ENCODE data around the gene SPEM2. TPM values are rescaled to one million over a fixed set of nuclear protein-coding genes. Genes with fewer than 3 reads are reported as not detected.

SPEM2 gene
- polyA plus RNA-seq, 3 donors = not detected

DNA sequence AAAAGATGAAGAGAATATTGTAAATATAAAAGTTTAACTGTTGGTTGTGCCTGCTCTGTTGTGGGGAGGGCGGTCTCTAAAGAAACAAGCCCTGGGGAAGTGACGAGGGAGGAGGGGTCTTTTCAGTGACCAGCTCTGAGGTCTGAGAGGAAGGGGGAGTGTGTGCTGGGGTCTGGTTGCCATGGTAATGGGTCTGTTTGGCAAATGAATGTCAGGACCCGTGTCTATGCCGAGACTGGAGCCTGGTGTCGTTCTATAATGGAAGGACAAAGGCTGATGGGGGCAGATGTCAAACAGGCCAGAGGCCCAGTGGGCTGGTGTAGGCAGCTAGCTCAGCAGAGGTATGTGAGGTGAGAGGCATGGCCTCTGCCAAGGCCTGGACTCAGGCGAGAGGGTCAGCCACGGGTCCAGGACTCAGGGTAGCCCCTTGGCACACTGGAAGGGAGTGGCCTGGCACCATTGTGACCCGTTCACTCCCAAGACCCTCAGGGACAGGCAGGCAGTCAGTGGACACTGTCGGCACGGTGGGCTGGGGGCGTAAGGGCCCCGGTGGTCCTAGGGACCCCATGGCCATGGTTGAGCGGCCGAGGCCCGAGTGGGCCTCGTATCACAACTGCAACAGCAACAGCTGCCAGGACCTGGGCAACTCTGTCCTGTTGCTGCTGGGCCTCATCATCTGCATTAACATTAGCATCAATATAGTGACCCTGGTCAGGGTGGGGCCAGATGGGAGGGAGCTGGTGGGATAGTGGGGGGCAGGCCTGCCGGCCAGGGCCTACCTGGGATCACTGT is 5.4 kb upstream of the SPEM2 start, which contains the start of gene SPEM1:
TSS of gene SPEM1 (plus strand) at position 506 of the 792 bp plus-strand sequence. CDS start at position 567, 61 bp downstream.
- no peak for DNase-seq (ENCODE audit: low read depth in 3 of 3, low spot score in 2 of 3)

DNA sequence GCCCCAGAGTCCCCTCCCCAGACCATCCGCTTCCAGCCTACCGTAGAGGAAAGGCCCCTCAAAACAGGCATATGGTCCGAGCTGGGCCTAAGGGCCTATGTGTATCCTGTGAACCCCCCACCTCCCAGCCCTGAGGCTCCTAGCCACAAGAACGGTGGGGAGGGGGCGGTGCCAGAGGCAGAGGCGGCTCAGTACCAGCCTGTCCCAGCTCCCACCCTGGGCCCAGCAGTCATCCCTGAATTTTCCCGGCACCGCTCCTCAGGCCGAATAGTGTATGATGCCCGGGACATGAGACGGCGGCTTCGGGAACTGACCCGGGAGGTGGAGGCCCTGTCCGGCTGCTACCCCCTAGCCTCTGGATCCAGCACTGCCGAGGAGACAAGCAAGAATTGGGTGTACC is 4.2 kb upstream of the SPEM2 start:
- no peak for DNase-seq (ENCODE audit: low read depth in 3 of 3, low spot score in 2 of 3)

DNA sequence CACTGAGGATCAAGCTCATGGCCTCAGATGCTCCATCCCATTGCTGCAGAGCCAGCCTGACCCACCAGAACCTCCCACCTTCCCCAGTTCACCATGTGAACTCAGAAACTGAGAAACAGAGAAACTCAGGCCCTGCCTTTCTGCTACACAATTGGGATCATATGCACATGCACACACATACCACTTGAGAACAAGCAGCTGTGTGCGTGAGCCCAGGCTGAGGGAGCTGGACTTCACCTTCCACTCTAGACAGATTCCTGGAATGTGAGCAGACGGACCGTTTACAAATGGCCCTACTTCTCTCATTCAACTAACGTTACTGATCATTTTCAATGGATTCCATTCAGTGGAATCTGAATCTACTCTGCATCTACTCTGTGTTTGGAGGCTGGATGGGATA is 1.7 kb upstream of the SPEM2 start:
- no peak for DNase-seq (ENCODE audit: low read depth in 3 of 3, low spot score in 2 of 3)

DNA sequence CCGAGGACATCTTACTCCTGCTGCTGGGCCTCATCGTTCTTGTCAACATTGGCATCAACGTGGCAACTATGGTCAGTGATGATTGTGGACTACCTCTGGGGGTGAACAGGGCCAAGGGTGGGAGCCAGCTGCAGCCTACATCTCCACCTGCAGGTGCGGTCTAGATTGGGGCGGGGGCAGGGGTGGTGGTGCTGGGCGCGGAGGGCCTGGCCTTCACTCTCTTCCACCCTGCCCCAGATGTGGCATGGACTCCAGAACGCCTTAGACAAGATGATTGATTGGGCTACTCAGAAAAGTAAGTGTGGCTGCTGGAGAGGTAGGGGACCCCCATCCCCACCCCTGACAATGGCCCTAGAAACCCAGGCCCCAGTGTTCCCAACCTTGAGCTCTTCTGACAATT is 340 bp downstream of the SPEM2 start:
- no peak for DNase-seq (ENCODE audit: low read depth in 3 of 3, low spot score in 2 of 3)

DNA sequence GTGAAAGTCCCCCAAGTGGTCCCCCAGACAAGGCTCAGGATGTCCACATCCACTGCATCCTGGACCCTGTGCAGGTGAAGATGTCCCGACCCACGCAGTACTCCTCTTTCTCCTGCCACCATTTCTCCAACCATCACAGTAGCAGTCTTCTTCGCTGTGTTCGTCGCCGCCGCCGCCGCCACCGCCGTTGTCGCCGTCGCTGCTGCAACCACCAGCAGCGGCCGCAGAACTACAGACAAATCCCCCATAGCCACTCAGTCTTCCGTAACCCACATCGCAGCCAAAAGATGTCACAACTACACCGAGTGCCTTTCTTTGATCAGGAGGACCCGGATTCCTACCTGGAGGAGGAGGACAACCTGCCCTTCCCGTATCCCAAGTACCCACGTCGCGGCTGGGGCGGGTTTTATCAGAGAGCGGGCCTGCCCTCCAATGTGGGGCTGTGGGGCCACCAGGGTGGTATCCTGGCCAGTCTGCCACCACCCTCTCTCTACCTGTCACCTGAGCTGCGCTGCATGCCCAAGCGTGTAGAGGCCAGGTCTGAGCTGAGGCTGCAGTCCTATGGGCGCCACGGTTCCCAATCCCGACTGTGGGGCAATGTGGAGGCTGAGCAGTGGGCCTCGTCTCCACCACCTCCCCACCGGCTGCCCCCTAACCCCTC is 917 bp downstream of the SPEM2 start:
- DNase-seq (ENCODE audit: low read depth in 3 of 3, low spot score in 2 of 3) = no peak

DNA sequence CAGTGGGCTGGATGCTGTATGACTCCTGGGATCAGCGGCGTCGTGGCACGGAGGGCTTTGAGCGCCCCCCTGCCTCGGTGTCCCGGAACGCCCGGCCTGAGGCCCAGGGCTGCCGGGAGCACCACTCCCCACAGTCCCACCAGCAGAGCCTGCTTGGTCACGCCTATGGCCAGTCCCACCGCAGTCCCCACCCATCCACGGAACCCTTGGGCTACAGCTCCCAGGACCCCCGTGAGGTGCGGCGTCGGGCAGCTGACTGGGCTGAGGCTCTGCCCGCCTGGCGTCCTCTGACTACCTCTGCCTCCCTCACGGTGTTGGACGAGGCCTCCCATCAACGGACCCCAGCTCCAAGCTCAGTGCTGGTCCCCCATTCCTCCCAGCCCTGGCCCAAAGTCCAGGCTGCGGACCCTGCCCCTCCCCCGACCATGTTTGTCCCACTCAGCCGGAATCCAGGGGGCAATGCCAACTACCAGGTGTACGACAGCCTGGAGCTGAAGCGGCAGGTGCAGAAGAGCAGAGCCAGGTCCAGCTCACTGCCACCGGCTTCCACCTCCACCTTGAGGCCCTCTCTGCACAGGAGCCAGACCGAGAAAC is 1.6 kb downstream of the SPEM2 start:
- DNase-seq (ENCODE audit: low read depth in 3 of 3, low spot score in 2 of 3) = no peak

DNA sequence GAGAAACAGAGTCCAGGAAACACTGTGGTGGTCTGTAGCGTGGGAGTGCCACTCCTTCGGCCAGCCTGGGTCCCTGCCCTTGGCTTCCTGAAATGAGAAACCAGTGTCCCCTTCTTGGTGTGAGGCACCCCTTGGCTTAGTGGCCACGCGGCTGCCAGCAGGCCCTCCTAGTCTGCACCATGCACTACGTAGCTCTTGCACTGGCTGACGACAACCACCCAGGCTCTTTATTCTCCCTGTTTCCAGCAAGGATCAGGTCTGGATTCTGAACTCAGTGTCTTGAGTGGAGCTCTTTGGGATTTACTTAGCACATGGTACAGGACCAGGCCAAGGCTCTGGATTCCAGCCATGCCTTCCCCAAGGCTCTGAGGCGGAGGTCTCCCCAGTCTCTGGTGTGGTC is 2.1 kb downstream of the SPEM2 start:
- no peak for DNase-seq (ENCODE audit: low read depth in 3 of 3, low spot score in 2 of 3)

DNA sequence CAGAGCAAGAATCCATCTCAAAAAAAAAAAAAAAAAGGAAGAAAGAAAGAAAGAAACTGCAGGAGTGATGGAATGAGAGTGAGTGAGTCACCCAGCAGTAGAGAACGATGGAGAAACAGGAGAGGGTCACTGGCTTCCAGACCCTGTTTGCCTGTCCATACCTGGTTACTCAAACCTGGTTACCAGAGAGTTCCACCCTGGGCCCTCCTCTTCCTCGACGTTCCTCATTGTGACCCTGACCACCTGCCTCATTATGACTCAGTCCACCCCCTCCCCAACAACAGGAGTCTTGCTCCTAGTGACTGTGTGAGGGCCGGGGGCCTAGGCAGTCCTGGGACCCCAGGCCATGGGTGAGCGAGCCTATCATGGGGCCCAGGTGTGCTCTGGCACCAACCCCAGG is 3.1 kb downstream of the SPEM2 start, which contains the start of gene SPEM3:
TSS of gene SPEM3 (plus strand) at position 301 of the 400 bp plus-strand sequence. CDS start at position 347, 46 bp downstream.
- no peak for DNase-seq (ENCODE audit: low read depth in 3 of 3, low spot score in 2 of 3)

DNA sequence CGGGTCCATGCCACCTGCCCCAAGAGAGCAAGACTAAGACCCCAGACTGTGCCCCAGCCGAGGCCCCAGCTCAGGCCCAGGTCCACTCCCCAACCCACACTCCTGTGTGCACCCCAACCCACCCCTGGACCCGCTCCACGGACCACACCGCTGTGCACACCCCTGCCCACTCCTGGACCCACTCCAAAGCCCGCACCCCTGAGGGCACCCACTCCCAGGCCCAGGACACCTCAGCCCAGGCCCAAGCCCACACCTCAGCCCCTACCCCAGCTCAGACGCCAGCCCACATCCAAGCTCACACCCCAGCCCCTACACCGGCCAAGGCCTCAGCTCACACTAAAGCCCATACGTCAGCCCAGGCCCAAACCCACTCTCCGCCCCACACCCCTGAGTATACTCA is 4.3 kb downstream of the SPEM2 start:
- DNase-seq (ENCODE audit: low read depth in 3 of 3, low spot score in 2 of 3) = no peak

DNA sequence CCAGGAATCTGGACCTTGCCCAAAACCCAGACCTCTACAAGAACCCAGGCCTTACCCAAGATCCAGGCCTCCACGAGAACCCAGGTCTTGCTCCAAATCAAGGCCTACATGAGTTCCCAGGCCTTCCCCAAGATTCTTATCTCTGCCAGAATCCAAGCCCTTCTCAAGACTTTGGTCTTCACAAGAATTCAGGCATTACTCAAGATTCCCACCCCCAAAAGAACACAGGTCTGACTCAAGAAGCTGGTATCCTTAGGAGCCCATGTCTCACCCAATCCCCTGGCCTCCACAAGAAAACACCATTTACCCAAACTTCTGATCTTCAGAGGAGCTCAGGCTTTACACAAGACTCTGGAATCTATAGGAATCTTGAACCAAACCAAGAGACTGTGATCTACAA is 5.8 kb downstream of the SPEM2 start:
- DNase-seq (ENCODE audit: low read depth in 3 of 3, low spot score in 2 of 3) = no peak

DNA sequence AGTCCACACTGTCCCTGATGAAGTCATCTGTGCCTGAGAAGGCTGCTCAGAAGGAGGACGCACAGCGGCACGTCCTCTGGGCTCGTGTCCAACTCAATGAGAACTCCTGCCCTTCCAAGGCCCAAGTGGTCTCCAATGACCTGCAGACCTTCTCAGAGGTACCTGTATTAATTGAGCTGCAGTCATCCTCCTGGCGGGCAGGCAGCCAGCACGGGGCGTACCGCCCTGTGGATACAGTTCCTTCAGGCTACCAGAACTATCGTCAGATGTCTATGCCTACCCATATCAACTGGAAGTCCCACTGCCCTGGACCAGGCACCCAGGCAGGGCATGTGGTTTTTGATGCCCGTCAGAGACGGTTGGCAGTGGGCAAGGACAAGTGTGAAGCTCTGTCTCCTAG is 6.9 kb downstream of the SPEM2 start:
- no peak for DNase-seq (ENCODE audit: low read depth in 3 of 3, low spot score in 2 of 3)

DNA sequence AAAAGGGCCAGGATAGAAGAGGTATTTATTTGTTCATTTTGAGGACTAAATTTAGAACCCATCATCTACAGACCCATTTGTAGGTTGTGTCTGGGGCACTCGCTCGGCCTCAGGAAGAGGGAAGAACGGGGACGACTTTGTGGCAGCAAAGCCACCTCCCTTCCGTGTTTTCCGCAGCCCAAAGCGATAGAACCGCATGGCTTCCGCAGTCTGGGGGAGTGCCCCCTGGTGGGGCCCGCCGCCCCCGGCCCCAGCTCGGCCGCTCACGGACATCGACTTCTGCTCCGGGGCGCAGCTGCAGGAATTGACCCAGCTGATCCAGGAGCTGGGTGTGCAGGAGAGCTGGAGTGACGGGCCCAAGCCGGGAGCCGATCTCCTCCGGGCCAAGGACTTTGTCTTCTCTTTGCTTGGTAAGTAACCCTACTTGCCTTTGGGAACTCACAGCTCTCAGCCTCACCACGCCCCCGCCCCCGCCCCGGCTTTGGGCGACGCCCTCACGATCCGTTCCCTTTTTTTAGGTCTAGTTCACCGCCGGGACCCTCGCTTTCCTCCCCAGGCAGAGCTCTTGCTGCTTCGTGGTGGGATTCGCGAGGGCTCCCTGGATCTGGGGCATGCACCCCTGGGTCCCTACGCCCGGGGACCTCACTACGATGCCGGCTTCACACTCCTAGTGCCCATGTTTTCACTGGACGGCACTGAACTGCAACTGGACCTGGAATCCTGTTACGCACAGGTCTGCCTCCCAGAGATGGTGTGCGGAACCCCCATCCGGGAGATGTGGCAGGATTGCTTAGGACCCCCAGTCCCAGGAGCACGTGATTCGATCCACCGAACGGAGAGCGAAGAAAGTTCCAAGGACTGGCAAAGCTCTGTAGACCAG is 10.5 kb downstream of the SPEM2 start:
- no peak for DNase-seq (ENCODE audit: low read depth in 3 of 3, low spot score in 2 of 3)

DNA sequence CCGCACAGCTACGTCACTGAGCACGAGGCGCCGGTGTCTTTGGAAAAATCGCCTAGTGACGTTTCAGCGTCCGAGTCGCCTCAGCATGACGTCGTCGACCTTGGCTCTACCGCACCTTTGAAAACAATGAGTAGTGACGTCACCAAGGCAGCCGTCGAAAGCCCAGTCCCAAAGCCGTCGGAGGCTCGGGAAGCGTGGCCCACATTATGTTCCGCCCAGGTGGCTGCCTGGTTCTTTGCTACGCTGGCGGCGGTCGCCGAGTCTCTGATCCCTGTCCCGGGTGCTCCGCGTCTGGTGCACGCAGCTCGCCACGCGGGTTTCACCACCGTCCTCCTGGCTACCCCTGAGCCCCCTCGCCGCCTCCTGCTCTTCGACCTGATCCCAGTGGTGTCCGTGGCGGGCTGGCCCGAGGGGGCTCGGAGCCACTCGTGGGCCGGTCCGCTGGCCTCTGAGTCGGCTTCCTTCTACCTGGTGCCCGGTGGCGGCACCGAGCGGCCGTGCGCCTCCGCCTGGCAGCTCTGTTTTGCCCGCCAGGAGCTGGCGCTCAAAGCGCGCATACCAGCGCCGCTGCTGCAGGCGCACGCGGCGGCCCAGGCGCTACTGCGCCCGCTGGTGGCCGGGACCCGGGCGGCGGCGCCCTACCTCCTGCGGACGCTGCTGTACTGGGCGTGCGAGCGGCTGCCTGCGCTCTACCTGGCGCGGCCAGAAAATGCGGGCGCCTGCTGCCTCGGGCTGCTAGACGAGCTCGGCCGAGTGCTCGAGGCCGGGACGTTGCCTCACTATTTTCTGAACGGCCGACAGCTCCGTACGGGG is 11.3 kb downstream of the SPEM2 start:
- no peak for DNase-seq (ENCODE audit: low read depth in 3 of 3, low spot score in 2 of 3)

DNA sequence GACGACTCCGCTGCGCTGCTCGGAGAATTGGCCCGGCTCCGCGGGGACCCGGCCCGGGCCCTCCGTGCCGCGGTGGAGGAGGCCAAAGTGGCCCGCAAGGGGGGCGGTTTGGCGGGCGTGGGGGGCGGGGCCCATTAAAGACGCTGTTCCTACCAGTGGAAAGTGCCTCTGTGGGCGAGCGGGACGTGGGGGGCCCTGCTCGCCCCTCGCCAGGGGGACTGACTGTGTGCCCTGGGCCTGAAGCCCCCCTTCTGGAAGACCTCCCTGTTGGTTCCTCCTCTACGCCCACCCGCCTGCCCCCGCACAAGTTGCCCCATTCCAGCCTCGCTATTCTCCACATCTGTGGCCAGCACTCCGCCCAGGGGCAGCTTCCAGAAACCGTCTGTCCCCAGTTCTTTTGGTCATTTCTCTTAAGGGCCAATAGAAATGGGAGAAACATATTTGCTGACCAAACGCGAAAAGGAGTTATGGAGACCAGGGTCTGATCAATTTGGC is 12.0 kb downstream of the SPEM2 start:
- DNase-seq (ENCODE audit: low read depth in 3 of 3, low spot score in 2 of 3) = no peak

DNA sequence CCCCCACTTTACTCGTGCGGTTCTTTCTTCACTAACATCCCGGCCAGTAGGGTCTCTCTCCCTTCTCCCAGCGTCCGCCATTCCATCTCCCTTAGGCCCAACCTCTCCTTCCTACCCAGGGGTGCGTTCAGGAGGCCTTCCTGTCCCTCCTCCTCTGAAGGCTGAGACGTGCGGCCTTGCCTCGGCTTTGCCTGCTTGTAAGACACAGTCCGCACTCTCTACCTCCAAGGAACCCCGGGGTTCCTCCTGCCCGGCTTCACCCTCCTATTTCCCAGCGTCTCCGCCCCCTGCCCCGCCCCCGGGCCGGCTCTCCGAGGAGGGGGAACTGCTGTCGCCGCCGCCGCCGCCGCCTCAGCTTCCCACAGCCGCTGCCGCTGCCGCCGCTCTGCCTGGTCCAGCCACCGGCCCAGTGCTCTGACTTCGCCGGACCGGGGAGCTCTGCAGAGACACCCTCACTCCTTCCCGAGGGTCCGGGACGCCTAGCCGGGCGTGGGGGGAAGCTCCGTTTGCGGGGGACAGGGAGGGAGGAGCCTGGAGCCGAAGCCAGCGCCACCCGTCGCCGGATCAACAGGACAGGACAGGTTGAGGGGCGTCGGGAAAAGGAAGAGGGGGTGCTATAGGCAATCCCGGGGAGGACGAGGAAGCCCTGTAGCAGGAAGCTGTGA is 12.7 kb downstream of the SPEM2 start:
- DNase-seq (ENCODE audit: low read depth in 3 of 3, low spot score in 2 of 3) = no peak

DNA sequence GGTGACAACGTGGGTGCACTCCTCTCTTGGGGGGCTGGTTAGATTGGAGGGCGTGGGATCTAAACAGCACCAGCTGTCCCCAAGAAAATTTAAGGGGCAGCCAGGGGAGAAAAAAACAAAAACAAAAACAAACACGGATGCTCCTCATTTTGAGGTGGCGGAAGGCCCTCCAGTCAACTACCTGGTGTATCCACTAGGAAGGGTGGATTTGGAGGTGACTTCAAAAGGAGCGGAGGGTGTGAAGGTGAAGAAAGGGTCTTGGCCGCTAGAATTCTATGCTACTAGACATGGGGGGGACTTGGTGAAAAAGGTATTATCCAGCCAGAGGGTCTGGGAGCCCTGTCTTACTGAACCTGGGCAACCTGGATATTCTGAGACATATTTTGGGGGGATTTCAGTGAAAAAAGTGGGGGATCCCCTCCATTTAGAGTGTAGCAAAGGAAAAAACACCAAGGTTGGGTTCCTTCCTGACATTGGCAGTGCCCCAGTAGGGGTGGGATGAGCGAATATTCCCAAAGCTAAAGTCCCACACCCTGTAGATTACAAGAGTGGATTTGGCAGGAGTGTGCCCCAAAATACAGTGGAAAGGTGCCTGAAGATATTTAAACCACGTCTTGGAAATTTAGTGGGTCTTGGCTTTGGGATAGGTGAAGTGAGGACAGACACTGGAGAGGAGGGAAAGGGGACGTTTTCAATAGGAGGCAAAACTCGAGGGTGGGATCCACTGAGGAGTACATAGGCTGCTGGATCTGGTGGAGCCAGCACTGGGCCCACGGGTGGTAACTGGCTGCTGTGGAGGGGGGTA is 13.4 kb downstream of the SPEM2 start:
- no peak for DNase-seq (ENCODE audit: low read depth in 3 of 3, low spot score in 2 of 3)

DNA sequence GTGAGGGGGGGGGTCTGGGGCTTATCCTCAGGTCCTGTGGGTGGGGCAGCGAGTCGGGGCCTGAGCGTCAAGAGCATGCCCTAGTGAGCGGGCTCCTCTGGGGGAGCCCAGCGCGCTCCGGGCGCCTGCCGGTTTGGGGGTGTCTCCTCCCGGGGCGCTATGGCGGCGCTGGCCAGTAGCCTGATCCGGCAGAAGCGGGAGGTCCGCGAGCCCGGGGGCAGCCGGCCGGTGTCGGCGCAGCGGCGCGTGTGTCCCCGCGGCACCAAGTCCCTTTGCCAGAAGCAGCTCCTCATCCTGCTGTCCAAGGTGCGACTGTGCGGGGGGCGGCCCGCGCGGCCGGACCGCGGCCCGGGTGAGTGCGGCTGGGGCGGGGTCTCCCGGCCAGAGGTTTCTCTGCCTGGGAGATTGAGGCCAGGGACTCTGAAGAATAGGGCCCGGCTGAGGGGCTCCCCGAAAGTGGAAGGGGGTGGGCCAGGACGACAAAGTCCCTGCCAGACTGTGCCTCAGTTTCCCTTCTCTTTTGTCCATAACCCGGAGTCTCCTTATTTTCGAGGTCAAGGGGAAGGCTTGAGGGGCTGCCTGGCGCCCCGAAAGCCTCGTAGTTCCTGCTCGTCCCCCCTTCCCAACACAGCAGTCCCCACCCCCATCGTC is 14.2 kb downstream of the SPEM2 start, which contains the start of gene FGF11:
TSS of gene FGF11 (plus strand) at position 51 of the 651 bp plus-strand sequence. CDS start at position 160, 109 bp downstream.
- no peak for DNase-seq (ENCODE audit: low read depth in 3 of 3, low spot score in 2 of 3)
